HG02852 (cell line): ENCODE results near the gene FPR2.
"Not testable (repeated sequence)": the region's sequence is repeated elsewhere in the genome, so short reads cannot be mapped to it uniquely, and the experiment has no call there.

Experiments
- ATAC-seq: cut with Tn5 transposase; IDR thresholded peaks from one replicate; pipeline ENCODE4 v1.9.1; 2021; ENCODE audit warnings: mild to moderate bottlenecking, moderate library complexity; ENCODE audit not compliant: unreplicated experiment

The FPR2 gene

GRCh38 chr19:51803967-51804366 lies 43.0 kb downstream of the FPR2 start:
- ATAC-seq: no peak

GRCh38 chr19:51804789-51805188 lies 43.8 kb downstream of the FPR2 start:
- ATAC-seq: not testable (repeated sequence)

- ATAC-seq: not testable (repeated sequence)
These were observed 44.4 kb downstream of the FPR2 start for GRCh38 chr19:51805396-51805795.

- ATAC-seq: not testable (repeated sequence)
These were observed 45.6 kb downstream of the FPR2 start for GRCh38 chr19:51806571-51806970.

GRCh38 chr19:51807111-51807701 lies 46.2 kb downstream of the FPR2 start:
- no peak for ATAC-seq

- ATAC-seq: no peak
These were observed 46.9 kb downstream of the FPR2 start for GRCh38 chr19:51807925-51808324.

GRCh38 chr19:51808333-51808986 lies 47.5 kb downstream of the FPR2 start:
- ATAC-seq: no peak

- no peak for ATAC-seq
These were observed 48.8 kb downstream of the FPR2 start for GRCh38 chr19:51809787-51810186.

- no peak for ATAC-seq
These were observed 49.2 kb downstream of the FPR2 start for GRCh38 chr19:51810223-51810622.

GRCh38 chr19:51811344-51811743 lies 50.4 kb downstream of the FPR2 start:
- ATAC-seq: no peak

- no peak for ATAC-seq
These were observed 54.1 kb downstream of the FPR2 start for GRCh38 chr19:51815043-51815442.

- ATAC-seq: no peak
These were observed 55.7 kb downstream of the FPR2 start for GRCh38 chr19:51816711-51817110.

- no peak for ATAC-seq
These were observed 59.0 kb downstream of the FPR2 start for GRCh38 chr19:51820011-51820410.
